ENCODE data around the gene LRRC4C.

Gene LRRC4C

DNA sequence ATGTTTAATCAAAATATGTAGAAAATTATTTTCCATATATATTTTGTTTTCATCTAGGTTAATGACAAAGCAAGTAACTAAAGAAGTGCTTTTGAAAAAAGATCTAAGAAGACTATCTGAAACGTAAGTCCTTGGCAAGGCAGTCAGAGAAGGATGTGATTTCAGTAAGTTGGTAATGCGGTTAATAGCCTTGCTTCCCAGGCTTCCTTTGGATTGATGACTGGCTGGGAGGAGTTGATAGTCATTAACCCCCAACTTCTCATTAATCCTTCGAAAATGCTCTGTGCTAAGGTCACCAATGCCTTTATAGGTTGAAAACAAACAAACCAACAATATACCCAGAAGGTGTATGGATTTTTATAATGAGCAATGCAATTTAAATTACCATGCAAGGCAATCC, 1326.5 kb downstream of the LRRC4C start:
- no peak for TF ChIP-seq CTCF (IDR thresholded peaks at IDR 0.05; ENCODE audit: poor library complexity, severe bottlenecking)
- H3K9me3 ChIP-seq (ENCODE audit: severe bottlenecking): no peaks in the 10 kb centered on the region
- no peak overlapping the region for H3K27ac ChIP-seq (ENCODE audit: poor library complexity, severe bottlenecking)
- DNase-seq (ENCODE audit: low spot score) (no peak), ATAC-seq (ENCODE audit: low read depth) (no peak)
- peaks cover 27% of the 10 kb centered on the region for H3K27me3 ChIP-seq (ENCODE audit: insufficient read depth, poor library complexity, severe bottlenecking)
- no peaks in the 10 kb centered on the region for H3K4me1 ChIP-seq (ENCODE audit: insufficient read depth, poor library complexity, severe bottlenecking)
- no peak overlapping the region for H3K4me3 ChIP-seq (ENCODE audit: severe bottlenecking)
- no peaks in the 10 kb centered on the region for H3K36me3 ChIP-seq (ENCODE audit: low read depth)

GRCh38 chr11:40130427-40130826, 1329.0 kb downstream of the LRRC4C start:
- peaks cover 32% of the 10 kb centered on the region for H3K27me3 ChIP-seq (ENCODE audit: insufficient read depth, poor library complexity, severe bottlenecking)
- no peaks in the 10 kb centered on the region for H3K9me3 ChIP-seq (ENCODE audit: severe bottlenecking)
- TF ChIP-seq CTCF (IDR thresholded peaks at IDR 0.05; ENCODE audit: poor library complexity, severe bottlenecking): peak; percentile 10
- no peak overlapping the region for H3K27ac ChIP-seq (ENCODE audit: poor library complexity, severe bottlenecking)
- H3K4me3 ChIP-seq (ENCODE audit: severe bottlenecking): no peak overlapping the region
- H3K4me1 ChIP-seq (ENCODE audit: insufficient read depth, poor library complexity, severe bottlenecking): no peaks in the 10 kb centered on the region
- DNase-seq (ENCODE audit: low spot score) (no peak), ATAC-seq (ENCODE audit: low read depth) (0 out of 3 replicates have a peak, but pooled peaks have one; percentile 25)
- no peaks in the 10 kb centered on the region for H3K36me3 ChIP-seq (ENCODE audit: low read depth)

DNA sequence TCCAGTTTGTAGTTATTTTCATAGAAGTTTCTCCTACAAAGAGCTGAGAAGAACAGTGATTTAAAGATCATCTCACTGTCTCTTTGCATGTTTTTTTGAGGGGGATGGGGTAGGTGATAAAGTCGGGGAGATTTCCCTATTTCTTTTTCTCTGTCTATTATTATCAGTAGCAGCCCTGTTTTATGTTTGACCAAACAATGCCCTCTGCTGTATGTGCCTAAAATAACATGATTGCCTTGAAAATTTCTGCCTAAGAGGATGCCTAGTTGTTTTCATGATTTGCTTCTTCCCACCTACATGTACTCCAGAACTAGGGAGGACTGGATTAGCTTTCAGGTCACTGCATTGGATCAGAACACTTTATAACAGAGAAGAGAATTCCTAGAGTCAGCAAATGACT, 1330.2 kb downstream of the LRRC4C start:
- DNase-seq (ENCODE audit: low spot score) (no peak), ATAC-seq (ENCODE audit: low read depth) (no peak)
- Histone ChIP-seq H3K27ac (ENCODE audit: poor library complexity, severe bottlenecking) (no peak overlapping the region), H3K4me3 (ENCODE audit: severe bottlenecking) (no peak overlapping the region), H3K36me3 (ENCODE audit: low read depth) (no peaks in the 10 kb centered on the region), H3K9me3 (ENCODE audit: severe bottlenecking) (no peaks in the 10 kb centered on the region), H3K27me3 (ENCODE audit: insufficient read depth, poor library complexity, severe bottlenecking) (peaks cover 32% of the 10 kb centered on the region), H3K4me1 (ENCODE audit: insufficient read depth, poor library complexity, severe bottlenecking) (no peaks in the 10 kb centered on the region)
- TF ChIP-seq CTCF (IDR thresholded peaks at IDR 0.05; ENCODE audit: poor library complexity, severe bottlenecking): peak; percentile 38

- Histone ChIP-seq H3K36me3 (ENCODE audit: low read depth) (no peaks in the 10 kb centered on the region), H3K27ac (ENCODE audit: poor library complexity, severe bottlenecking) (no peak overlapping the region), H3K4me1 (ENCODE audit: insufficient read depth, poor library complexity, severe bottlenecking) (no peaks in the 10 kb centered on the region), H3K4me3 (ENCODE audit: severe bottlenecking) (no peak overlapping the region), H3K9me3 (ENCODE audit: severe bottlenecking) (no peaks in the 10 kb centered on the region), H3K27me3 (ENCODE audit: insufficient read depth, poor library complexity, severe bottlenecking) (peaks cover 16% of the 10 kb centered on the region)
- DNase-seq (ENCODE audit: low spot score) (no peak), ATAC-seq (ENCODE audit: low read depth) (peak; percentile 42; the same call in 1 of the 3 replicates)
- peak; percentile 48 for TF ChIP-seq CTCF (IDR thresholded peaks at IDR 0.05; ENCODE audit: poor library complexity, severe bottlenecking)
Measured at GRCh38 chr11:40125054-40125453, 1334.4 kb downstream of the LRRC4C start.

- DNase-seq (ENCODE audit: low spot score) (no peak), ATAC-seq (ENCODE audit: low read depth) (no peak)
- H3K27me3 ChIP-seq (ENCODE audit: insufficient read depth, poor library complexity, severe bottlenecking): no peaks in the 10 kb centered on the region
- H3K36me3 ChIP-seq (ENCODE audit: low read depth): no peaks in the 10 kb centered on the region
- no peak overlapping the region for H3K4me3 ChIP-seq (ENCODE audit: severe bottlenecking)
- H3K27ac ChIP-seq (ENCODE audit: poor library complexity, severe bottlenecking): no peak overlapping the region
- no peaks in the 10 kb centered on the region for H3K4me1 ChIP-seq (ENCODE audit: insufficient read depth, poor library complexity, severe bottlenecking)
- TF ChIP-seq CTCF (IDR thresholded peaks at IDR 0.05; ENCODE audit: poor library complexity, severe bottlenecking): no peak
- no peaks in the 10 kb centered on the region for H3K9me3 ChIP-seq (ENCODE audit: severe bottlenecking)
Measured at GRCh38 chr11:40119661-40120060, 1339.8 kb downstream of the LRRC4C start.
